A673 (cell line): Measurements from ENCODE around the gene IMPG1.

ENCODE experiments used
- EZH2 ChIP-seq: fragments of 200-600 bp; sonication (generic); IDR thresholded peaks from 2 replicates; pipeline ENCODE4 v1.6.1; 2017; ENCODE audit warnings: borderline replicate concordance, low read depth, mild to moderate bottlenecking, mixed read lengths, antibody characterized with exemption, low read length; ENCODE audit not compliant: poor library complexity, severe bottlenecking
- TF ChIP-seq, protein P1 (sequence below): fragments of 300-800, 200-600 bp; sonication (generic); conservative IDR thresholded peaks from 2 replicates; pipeline ENCODE4 v1.5.1; 2017; ENCODE audit warnings: low read depth, mild to moderate bottlenecking, antibody characterized with exemption, low read length, moderate library complexity, mixed read lengths

DNA sequence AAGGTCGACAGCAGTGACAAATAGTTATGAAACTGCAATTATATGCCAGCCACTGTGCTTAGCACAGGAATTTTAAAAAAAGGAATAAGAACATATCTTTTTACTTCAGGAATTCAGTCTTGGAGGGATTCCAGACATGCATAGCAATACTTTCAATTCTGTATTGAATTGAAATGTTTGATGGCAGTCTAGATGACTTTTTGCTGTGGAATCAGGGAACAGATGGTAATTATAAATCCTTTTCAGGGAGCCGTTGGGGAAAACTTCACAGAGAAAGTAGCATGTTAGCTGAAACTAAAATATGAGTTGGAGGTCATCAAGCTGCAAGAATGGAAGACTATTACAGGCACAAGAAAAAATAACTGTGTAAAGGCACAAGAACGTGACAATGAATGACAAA lies 74.8 kb downstream of the IMPG1 start:
- TF ChIP-seq, protein P1, sequence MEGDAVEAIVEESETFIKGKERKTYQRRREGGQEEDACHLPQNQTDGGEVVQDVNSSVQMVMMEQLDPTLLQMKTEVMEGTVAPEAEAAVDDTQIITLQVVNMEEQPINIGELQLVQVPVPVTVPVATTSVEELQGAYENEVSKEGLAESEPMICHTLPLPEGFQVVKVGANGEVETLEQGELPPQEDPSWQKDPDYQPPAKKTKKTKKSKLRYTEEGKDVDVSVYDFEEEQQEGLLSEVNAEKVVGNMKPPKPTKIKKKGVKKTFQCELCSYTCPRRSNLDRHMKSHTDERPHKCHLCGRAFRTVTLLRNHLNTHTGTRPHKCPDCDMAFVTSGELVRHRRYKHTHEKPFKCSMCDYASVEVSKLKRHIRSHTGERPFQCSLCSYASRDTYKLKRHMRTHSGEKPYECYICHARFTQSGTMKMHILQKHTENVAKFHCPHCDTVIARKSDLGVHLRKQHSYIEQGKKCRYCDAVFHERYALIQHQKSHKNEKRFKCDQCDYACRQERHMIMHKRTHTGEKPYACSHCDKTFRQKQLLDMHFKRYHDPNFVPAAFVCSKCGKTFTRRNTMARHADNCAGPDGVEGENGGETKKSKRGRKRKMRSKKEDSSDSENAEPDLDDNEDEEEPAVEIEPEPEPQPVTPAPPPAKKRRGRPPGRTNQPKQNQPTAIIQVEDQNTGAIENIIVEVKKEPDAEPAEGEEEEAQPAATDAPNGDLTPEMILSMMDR: no peak
- TF ChIP-seq EZH2: no peak
